ENCODE measurements around the gene TNRC18. TPM values are rescaled to one million over a fixed set of nuclear protein-coding genes. Genes with fewer than 3 reads are reported as not detected.

Gene TNRC18, protein sequence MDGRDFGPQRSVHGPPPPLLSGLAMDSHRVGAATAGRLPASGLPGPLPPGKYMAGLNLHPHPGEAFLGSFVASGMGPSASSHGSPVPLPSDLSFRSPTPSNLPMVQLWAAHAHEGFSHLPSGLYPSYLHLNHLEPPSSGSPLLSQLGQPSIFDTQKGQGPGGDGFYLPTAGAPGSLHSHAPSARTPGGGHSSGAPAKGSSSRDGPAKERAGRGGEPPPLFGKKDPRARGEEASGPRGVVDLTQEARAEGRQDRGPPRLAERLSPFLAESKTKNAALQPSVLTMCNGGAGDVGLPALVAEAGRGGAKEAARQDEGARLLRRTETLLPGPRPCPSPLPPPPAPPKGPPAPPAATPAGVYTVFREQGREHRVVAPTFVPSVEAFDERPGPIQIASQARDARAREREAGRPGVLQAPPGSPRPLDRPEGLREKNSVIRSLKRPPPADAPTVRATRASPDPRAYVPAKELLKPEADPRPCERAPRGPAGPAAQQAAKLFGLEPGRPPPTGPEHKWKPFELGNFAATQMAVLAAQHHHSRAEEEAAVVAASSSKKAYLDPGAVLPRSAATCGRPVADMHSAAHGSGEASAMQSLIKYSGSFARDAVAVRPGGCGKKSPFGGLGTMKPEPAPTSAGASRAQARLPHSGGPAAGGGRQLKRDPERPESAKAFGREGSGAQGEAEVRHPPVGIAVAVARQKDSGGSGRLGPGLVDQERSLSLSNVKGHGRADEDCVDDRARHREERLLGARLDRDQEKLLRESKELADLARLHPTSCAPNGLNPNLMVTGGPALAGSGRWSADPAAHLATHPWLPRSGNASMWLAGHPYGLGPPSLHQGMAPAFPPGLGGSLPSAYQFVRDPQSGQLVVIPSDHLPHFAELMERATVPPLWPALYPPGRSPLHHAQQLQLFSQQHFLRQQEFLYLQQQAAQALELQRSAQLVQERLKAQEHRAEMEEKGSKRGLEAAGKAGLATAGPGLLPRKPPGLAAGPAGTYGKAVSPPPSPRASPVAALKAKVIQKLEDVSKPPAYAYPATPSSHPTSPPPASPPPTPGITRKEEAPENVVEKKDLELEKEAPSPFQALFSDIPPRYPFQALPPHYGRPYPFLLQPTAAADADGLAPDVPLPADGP (N-terminal part only)
- polyA plus RNA-seq: 0.07 and 0.11 TPM in 2 replicates

DNA sequence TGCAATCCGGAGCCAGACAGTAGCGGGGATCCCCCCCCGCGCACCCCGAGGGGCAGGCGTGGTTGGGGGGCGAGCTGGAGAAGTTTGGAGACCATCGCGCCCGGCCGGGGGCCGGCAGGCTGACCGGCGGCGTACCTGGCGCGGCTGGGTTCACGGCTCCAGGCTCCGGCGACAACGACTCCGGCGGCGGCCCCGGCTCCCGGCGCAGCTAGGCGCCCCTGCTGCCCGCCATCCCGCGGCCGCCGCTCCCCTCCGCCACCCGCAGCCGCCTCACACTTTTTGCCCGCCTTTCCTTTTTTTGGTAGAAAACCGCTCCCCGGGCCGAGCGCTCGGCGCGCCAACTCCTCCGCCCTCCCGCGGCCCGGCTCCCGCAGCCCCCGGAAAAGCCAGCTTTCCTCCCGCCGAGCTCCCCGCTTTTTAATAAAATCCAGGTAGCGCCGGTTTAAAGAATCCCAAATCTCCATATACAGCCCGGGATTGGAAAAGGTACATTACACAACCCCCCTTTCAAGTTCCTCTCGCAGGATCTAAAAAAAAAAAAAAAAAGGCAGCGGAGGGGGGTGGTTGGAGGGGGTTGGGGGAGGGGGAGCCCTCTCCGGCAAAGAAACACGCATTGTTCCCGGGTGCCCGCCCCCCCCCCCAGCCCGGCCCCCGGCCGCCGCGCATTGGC is at the start of gene TNRC18:
TNRC18 (minus strand) TSS at position 529 of the 670 bp plus-strand sequence. CDS start 2,588 bp downstream, outside the sequence.

DNA sequence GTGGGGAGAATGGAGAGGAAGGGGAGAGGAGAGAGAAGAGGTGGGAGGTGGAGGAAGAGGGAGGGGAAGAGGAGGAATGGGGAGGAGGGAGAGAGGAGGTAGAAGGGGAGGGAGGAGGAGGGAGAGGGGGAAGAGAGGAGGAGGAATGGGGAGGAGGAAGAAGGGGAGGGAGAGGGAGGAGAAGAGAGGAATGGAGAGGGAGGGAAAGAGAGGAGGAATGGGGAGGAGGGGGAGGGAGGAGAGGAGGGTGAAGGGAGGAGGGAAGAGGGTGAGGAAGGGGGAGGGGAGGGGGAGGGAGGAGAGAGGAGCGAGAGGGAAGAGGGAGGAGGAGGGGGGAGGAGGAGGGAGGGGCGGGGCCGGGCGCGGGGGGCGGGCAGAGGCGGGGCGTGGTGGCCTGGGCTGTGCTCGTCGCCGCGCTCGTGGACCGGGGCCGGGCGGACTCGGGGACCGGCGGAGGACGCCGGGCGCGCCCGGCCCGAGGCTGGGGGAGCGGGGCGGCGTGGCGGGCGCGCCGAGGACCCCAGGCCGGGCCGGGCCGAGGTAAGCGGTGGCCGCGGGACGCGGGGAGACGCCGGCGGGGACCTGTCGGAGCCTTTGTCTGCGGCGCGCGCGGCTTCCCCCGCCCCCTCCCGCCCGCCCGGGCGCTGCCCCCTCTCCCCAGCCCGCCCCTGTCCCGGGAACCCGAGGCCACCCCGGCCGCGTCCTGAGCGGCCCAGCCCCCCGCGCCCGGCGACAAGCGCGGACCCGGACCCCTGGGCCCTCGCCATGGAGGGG is 140.9 kb downstream of the TNRC18 start, which contains the start of gene SLC29A4:
SLC29A4 (plus strand) TSS at position 401 of the 774 bp plus-strand sequence. CDS start 4,874 bp downstream, outside the sequence.

Other genes starting within 250 kb of the TNRC18 start
- gene WIPI2, start 233.6 kb downstream of the TNRC18 start, polyA plus RNA-seq: 20.0 and 23.5 TPM in 2 replicates
- 1.1 and 1.2 TPM in 2 replicates for gene SLC29A4, start 140.9 kb downstream of the TNRC18 start, polyA plus RNA-seq
- gene FBXL18, start 90.0 kb upstream of the TNRC18 start, polyA plus RNA-seq: 0.73 and 0.79 TPM in 2 replicates
- 2,538 and 3,093 TPM in 2 replicates for gene ACTB, start 106.8 kb upstream of the TNRC18 start, polyA plus RNA-seq
- gene FSCN1, start 169.0 kb upstream of the TNRC18 start, polyA plus RNA-seq: 0.21 and 2.4 TPM in 2 replicates

Measured in Purkinje cell (primary cell).